Ascending aorta (tissue), 2 donors: Measurements from ENCODE around the gene RELCH. TPM values are rescaled to one million over a fixed set of nuclear protein-coding genes. Genes with fewer than 3 reads are reported as not detected.

Experiments
- DNase-seq, 2 donors: peaks; one replicate each; pipeline ENCODE4 v3.0.0-alpha.2; 2019; ENCODE audit warnings: low spot score in 2 of 2
- H3K27ac ChIP-seq, 2 donors: fragments of 200-600 bp; sonication (generic); one replicate each; pipeline ENCODE4 v1.5.1; 2016 to 2017; ENCODE audit warnings: mild to moderate bottlenecking in 1 of 2
- H3K27me3 ChIP-seq: fragments of 200-600 bp; sonication (generic); one replicate; pipeline ENCODE4 v1.5.1; 2017
- H3K36me3 ChIP-seq, 2 donors: fragments of 200-600 bp; sonication (generic); one replicate each; pipeline ENCODE4 v1.5.1; 2016
- H3K4me1 ChIP-seq, 2 donors: fragments of 200-600 bp; sonication (generic); one replicate each; pipeline ENCODE4 v1.5.1; 2016 to 2017; ENCODE audit warnings: mild to moderate bottlenecking in 1 of 2
- H3K4me3 ChIP-seq, 2 donors: fragments of 200-600 bp; sonication (generic); one replicate each; pipeline ENCODE4 v1.5.1; 2016 to 2017; ENCODE audit warnings: mild to moderate bottlenecking in 1 of 2
- H3K9me3 ChIP-seq, 2 donors: fragments of 200-600 bp; sonication (generic); one replicate each; pipeline ENCODE4 v1.5.1; 2016
- CTCF ChIP-seq, 3 experiments: fragments of 200-600 bp in 2 of 3; fragments of 450-650 bp in 1 of 3; sonication (generic) in 2 of 3; IDR thresholded peaks; one replicate each; pipeline ENCODE4 v1.5.1; 2016 to 2019; ENCODE audit warnings: antibody characterized with exemption in 3 of 3, mild to moderate bottlenecking in 1 of 3, moderate library complexity in 1 of 3
- intact Hi-C: fragments of 100-400 bp; cut with DNase I; formaldehyde crosslinking; loops from one replicate; pipeline ENCODE4 v1.15.1; 2023
- total RNA-seq: library from RNA; depleted of rRNA; stranded (reverse); fragments of >200 nt; gene quantifications from one replicate; pipeline ENCODE4 v1.1.0, GENCODE V29; 2016

Gene RELCH
- total RNA-seq, 1 donor from 2014 or later: 26.4 TPM

GRCh38 chr18:62348474-62348873 lies 161.4 kb downstream of the RELCH start:
- H3K4me3 ChIP-seq: no peak overlapping the region

GRCh38 chr18:62353170-62353569 lies 166.1 kb downstream of the RELCH start:
- intact Hi-C loops: no loop called here
- TF ChIP-seq CTCF (IDR thresholded peaks at IDR 0.05): no peak
- no peaks in the 10 kb centered on the region for H3K36me3 ChIP-seq
- H3K9me3 ChIP-seq: no peaks in the 10 kb centered on the region
- no peak overlapping the region for H3K4me3 ChIP-seq
- H3K27me3 ChIP-seq: no peaks in the 10 kb centered on the region
- H3K4me1 ChIP-seq: no peaks in the 10 kb centered on the region
- DNase-seq: no peak
- H3K27ac ChIP-seq: no peak overlapping the region

More at GRCh38 chr18:62348474-62348873, 161.4 kb downstream of the RELCH start:
- no peak for DNase-seq
- Histone ChIP-seq H3K36me3 (no peaks in the 10 kb centered on the region), H3K27me3 (no peaks in the 10 kb centered on the region), H3K9me3 (no peaks in the 10 kb centered on the region), H3K4me1 (no peaks in the 10 kb centered on the region), H3K27ac (no peak overlapping the region)
- TF ChIP-seq CTCF (IDR thresholded peaks at IDR 0.05): no peak
- intact Hi-C loops: no loop called here

GRCh38 chr18:62354151-62354550 lies 167.1 kb downstream of the RELCH start:
- no peak for DNase-seq
- no peaks in the 10 kb centered on the region for H3K9me3 ChIP-seq
- no peak overlapping the region for H3K27ac ChIP-seq
- intact Hi-C loops: no loop called here
- no peak overlapping the region for H3K4me3 ChIP-seq
- H3K4me1 ChIP-seq: no peaks in the 10 kb centered on the region
- no peak for TF ChIP-seq CTCF (IDR thresholded peaks at IDR 0.05)
- no peaks in the 10 kb centered on the region for H3K27me3 ChIP-seq
- H3K36me3 ChIP-seq: no peaks in the 10 kb centered on the region

GRCh38 chr18:62357079-62357719 lies 170.1 kb downstream of the RELCH start:
- no peak for TF ChIP-seq CTCF (IDR thresholded peaks at IDR 0.05)
- no peak for DNase-seq
- H3K9me3 ChIP-seq: no peaks in the 10 kb centered on the region
- no peaks in the 10 kb centered on the region for H3K36me3 ChIP-seq
- H3K27me3 ChIP-seq: no peaks in the 10 kb centered on the region
- H3K4me3 ChIP-seq: no peak overlapping the region
- no peaks in the 10 kb centered on the region for H3K4me1 ChIP-seq
- H3K27ac ChIP-seq: no peak overlapping the region
- intact Hi-C loops: no loop called here

Other genes with a start within 250 kb of the RELCH start
- 12.8 TPM for gene PIGN, start 199 bp upstream of the RELCH start, total RNA-seq
- gene TNFRSF11A, start 138.1 kb downstream of the RELCH start, total RNA-seq: 2.7 TPM